Gastrocnemius medialis (tissue), 4 donors: ENCODE results near the gene P2RY2.

ENCODE experiments used
- CTCF ChIP-seq, 5 experiments: fragments of 450-650 bp in 3 of 5; fragments of 200-600 bp in 2 of 5; sonication (generic) in 2 of 5; IDR thresholded peaks in 4 of 5; conservative IDR thresholded peaks in 1 of 5; 1 replicate in 4 of 5; 2 replicates in 1 of 5; pipeline ENCODE4 v1.5.1; 2016 to 2019; ENCODE audit warnings: antibody characterized with exemption in 5 of 5, mild to moderate bottlenecking in 3 of 5, moderate library complexity in 3 of 5
- POLR2A ChIP-seq, 2 donors: fragments of 450-650 bp; IDR thresholded peaks; one replicate each; pipeline ENCODE4 v1.6.1; 2017; ENCODE audit warnings: antibody characterized with exemption in 2 of 2, mild to moderate bottlenecking in 2 of 2, moderate library complexity in 2 of 2

GRCh38 chr11:73270016-73270854 is 52.2 kb downstream of the P2RY2 start:
- no peak for TF ChIP-seq CTCF (IDR thresholded peaks at IDR 0.05 in 4 of 5, conservative IDR thresholded peaks at IDR 0.05 in 1 of 5)
- no peak for TF ChIP-seq POLR2A (IDR thresholded peaks at IDR 0.05)
